DMS79 treated with DMSO at 0.1 percent for 48 hours (cell line): ENCODE results near the gene WEE1.
"Not testable (repeated sequence)": the region's sequence is repeated elsewhere in the genome, so short reads cannot be mapped to it uniquely, and the experiment has no call there.

Experiments used
- DNase-seq: peaks from one replicate; lab custom pipeline; 2025; lab: John Stamatoyannopoulos, UW

Gene WEE1

DNA sequence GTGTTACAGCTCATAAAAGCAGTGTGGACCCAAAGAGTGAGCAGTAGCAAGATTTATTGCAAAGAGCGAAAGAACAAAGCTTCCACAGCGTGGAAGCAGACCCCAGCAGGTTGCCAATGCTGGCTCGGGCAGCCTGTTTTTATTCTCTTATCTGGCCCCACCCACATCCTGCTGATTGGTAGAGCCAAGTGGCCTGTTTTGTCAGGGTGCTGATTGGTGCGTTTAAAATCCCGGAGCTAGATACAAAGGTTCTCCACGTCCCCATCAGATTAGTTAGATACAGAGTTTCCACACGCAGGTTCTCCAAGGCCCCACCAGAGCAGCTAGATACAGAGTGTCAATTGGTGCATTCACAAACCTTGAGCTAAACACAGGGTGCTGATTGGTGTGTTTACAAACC lies 48.9 kb downstream of the WEE1 start:
- not testable (repeated sequence) for DNase-seq

- DNase-seq, result not testable (repeated sequence)
Measured at GRCh38 chr11:9623053-9623452, 49.6 kb downstream of the WEE1 start.

DNA sequence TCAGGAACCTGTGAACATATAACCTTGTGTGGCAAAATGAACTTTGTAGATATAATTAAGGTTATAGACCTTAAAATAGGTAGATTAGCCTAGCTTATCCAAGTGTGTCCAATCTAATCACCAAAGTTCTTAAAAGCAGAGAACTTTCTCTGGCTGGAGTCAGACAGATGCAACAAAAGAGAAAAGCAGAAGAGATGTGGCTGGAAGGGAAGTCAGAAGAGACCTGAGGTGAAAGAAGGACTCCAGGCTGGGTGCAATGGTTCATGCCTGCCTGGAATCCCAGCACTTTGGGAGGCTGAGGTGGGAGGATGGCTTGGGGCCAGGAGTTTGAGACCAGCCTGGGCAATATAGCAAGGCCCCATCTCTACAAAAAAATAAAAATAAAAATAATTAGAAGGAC lies 51.0 kb downstream of the WEE1 start:
- no peak for DNase-seq

DNA sequence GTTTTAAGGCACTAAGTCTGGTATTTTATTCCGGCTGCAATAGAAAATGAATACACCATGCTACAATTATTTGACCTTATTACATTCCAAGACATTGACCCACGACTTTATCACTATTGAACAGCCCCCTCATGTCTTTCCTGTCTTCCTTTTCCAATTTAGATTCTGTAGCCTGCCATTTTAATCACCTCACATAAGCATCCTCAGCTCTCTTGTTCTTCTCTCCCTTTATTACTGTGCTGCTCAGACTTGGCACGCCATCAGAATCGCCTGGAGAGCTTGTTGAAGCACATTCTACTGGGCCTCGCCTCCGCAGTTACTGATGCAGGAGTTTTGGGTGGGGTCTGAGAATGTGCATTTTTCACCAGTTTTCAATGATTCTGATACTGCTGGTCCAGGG lies 51.7 kb downstream of the WEE1 start:
- DNase-seq, result no peak

- DNase-seq, result no peak
Measured at GRCh38 chr11:9625728-9626127, 52.3 kb downstream of the WEE1 start.

GRCh38 chr11:9626496-9627394 lies 53.3 kb downstream of the WEE1 start:
- DNase-seq, result no peak

DNA sequence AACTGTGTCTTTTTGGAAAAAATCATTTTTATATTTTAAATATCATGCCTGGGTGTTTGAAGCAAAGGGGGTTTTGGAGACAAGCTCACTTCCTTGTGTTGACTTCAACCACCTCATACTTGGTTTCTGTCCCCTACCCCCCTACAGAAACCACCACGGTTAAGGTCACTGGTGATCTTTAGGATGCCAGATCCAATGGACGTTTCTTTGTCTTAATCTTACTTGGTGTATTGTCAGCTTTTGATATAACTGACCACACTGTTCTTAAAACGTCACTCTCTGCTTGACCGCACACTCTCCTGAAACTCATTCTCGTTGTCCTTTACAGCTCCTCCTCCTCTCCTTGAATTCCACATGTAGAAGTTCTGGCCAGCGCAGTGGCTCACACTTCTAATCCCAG lies 55.6 kb downstream of the WEE1 start:
- DNase-seq, result no peak

DNA sequence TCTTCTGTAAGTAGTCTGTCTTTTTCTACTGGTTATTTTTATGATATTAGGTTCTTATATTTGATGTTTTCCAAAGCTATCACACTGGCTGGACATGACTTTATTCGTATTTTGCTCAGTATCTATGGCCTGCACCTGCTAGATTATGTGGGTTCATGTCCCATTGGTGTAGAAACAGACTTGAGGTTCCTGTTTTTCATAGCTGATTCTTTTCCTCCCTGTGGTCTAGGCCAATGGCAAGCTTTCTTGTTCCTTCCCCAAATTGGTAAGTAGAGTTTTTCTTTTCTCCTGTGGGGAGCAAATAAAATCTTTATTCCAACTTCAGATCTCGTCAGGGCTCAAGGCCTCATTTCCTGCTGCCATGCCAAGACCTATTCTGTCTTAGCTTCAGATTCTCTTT lies 60.2 kb downstream of the WEE1 start:
- no peak for DNase-seq

DNA sequence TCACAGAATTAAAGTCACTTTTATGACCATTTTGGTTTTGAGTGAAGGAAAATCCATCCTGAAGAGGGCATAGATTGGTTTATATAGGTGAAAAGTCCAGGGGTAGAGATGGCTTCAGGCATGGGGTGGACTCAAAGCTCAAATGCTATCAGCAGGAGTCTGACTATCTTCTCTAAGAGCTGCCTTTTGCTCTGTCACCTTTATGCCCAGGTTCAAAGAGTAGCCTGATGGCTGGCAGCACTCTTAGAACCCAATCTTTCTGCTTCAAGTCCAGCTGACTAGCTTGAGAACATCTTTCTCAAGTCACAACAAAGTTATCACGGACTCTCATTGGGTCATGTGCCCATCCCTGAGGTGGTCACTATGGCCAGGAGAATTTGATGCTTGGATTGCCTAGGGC lies 63.2 kb downstream of the WEE1 start:
- DNase-seq, result no peak

- DNase-seq, result no peak
Measured at GRCh38 chr11:9639099-9639498, 65.6 kb downstream of the WEE1 start.
